Gastroesophageal sphincter (tissue), 3 donors: ENCODE measurements around the gene C19orf67.

Source experiments
- CTCF ChIP-seq, 4 experiments: fragments of 200-600 bp in 2 of 4; fragments of 450-650 bp in 2 of 4; sonication (generic) in 1 of 4; IDR thresholded peaks; one replicate each; pipeline ENCODE4 v1.5.1; 2017 to 2019; ENCODE audit warnings: antibody characterized with exemption in 4 of 4, mild to moderate bottlenecking in 2 of 4, moderate library complexity in 2 of 4
- POLR2A ChIP-seq, 2 donors: fragments of 450-650 bp; IDR thresholded peaks; one replicate each; pipeline ENCODE4 v1.6.1; 2017; ENCODE audit warnings: antibody characterized with exemption in 2 of 2, mild to moderate bottlenecking in 2 of 2, moderate library complexity in 1 of 2
- POLR2AphosphoS5 ChIP-seq: sonication (generic); formaldehyde crosslinking; IDR thresholded peaks from one replicate; pipeline ENCODE4 v1.6.1; 2017; ENCODE audit warnings: antibody characterized with exemption

GRCh38 chr19:14048443-14049153 is 37.0 kb downstream of the C19orf67 start:
- peak in 3 of 4 experiments; percentile 28 to 74 (median 53) for TF ChIP-seq CTCF (IDR thresholded peaks at IDR 0.05)
- no peak for TF ChIP-seq POLR2A (IDR thresholded peaks at IDR 0.05)
- no peak for TF ChIP-seq POLR2AphosphoS5
